ENCODE results near the gene FXYD5. TPM values are rescaled to one million over a fixed set of nuclear protein-coding genes. Genes with fewer than 3 reads are reported as not detected.
A peak's percentile ranks its signal among the peaks of the same experiment; 100 is the strongest.
"Not testable (repeated sequence)": the region's sequence is repeated elsewhere in the genome, so short reads cannot be mapped to it uniquely, and the experiment has no call there.

Gene FXYD5
- total RNA-seq, 1 donor from 2014 or later, result 73.4 TPM

DNA sequence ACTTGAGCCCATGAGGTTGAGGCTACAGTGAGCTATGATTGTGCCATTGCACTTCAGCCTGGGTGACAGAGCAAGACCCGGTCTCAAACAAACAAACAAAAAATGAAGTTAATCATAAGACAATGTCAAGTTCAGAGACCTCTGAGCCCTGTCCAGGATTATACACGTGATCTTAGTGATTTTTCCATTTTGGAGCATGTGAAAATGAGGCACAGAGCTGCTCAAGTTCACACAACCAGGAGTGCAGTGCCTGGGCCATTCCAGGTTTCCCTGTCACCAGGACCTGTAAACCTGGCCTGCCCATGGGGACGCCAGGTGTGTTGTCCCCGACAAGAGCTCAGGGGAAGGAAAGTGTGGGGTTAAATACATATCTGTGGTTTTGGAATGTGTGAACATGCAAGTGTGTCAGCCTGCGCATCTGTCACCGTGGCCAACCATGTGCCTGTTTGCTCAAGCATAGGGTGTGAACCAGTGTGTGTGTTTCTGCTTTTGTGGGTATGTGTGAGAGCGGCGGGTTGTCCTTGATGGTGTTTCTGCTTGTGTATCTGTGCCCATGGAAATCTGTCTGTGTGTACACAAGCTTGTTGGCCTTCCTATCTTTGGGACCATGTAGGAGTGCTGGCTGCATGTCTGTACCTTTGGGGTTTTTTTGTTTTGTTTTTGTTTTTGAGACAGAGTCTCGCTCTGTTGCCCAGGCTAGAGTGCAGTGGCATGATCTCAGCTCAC is 17.4 kb upstream of the FXYD5 start:
- no peak for DNase-seq (ENCODE audit: low spot score)

GRCh38 chr19:35138305-35138892 is 16.1 kb upstream of the FXYD5 start, which contains the start of gene FXYD1:
Gene FXYD1 (plus strand): TSS chr19:35138824. CDS start chr19:35140080, 1,256 bp downstream.
- DNase-seq (ENCODE audit: low spot score), result no peak

GRCh38 chr19:35140207-35140961 is 14.2 kb upstream of the FXYD5 start:
- DNase-seq (ENCODE audit: low spot score), result no peak

GRCh38 chr19:35140962-35141836 is 13.3 kb upstream of the FXYD5 start:
- peak; percentile 98 for DNase-seq (ENCODE audit: low spot score)

DNA sequence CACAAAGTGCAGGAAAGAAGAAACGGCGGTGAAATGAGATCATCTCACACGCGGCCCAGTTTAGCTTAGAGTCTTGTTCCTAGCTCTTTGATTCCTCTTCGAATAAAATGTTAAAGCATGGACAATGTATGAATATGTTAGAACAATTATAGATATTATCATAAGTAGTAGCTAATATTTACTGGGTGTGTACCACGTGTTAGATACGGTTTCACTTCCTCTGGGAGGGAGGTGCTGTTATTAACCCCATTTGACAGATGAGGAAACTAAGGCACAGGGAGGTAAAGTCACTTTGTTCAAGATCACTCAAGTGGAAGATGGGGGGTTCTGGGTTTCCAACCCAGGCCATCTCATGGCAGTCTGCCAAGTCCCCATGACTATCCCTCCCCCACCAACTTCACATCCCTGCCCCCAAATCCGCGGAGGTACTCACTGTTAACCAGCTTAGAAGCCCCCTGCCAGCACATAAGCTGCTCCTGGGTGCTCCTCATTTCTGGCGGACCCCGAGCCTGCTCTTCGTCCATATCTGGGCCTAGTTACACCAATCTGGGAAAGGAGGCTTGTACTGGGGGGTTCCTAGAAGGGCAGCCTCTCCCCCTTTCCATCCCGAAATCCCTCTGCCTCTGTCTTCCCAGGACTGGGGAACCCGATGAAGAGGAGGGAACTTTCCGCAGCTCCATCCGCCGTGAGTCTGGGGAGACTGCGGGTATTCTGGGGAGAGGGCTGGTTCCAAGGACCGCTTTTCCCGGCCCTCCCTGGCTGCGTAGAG is 12.5 kb upstream of the FXYD5 start:
- no peak for DNase-seq (ENCODE audit: low spot score)

DNA sequence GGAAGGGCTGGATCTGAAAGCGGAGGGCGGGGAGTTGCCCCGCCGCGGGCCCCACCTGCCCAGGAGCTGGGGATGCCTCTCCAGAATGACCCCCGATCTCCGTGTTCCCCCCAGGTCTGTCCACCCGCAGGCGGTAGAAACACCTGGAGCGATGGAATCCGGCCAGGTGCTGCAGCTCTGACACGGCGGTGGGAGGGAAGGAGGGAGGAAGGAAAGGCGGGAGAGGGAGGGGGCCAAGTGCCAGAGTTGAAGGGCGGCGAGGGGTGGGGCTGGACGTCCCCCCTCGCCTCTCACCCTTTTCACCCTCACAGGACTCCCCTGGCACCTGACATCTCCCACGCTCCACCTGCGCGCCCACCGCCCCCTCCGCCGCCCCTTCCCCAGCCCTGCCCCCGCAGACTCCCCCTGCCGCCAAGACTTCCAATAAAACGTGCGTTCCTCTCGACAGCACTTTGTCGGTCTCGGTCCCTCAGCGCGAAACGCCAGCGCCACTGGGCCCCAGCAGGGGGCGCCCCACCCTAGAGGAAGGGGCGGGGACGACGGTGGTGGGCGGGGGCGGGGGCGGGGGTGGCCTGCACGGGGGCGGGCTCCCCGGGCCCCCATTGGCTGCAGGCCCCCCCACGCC is 11.8 kb upstream of the FXYD5 start:
- DNase-seq (ENCODE audit: low spot score), result no peak

GRCh38 chr19:35143231-35143715 is 11.3 kb upstream of the FXYD5 start, which contains the start of gene FXYD7:
Gene FXYD7 (plus strand): TSS chr19:35143255. CDS start chr19:35143334, 79 bp downstream.
- DNase-seq (ENCODE audit: low spot score), result no peak

GRCh38 chr19:35143818-35144217 is 10.7 kb upstream of the FXYD5 start:
- DNase-seq (ENCODE audit: low spot score), result no peak

DNA sequence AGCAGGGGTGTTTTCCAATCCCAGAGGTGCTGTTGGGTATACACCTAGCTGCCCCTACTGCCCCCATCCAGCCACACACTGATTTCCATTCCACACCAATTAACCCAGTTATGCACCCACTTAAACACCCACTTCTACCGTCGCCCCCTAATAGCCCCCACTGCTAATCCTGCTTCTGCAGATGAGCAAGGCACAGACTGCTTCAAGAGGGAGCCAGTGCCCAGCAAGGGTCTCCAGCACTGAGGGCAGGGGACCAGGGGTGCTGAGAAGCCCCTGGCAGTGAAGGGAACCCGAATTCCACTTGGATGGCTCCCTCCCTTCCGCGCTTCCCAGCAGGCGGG is 10.3 kb upstream of the FXYD5 start:
- no peak for DNase-seq (ENCODE audit: low spot score)

DNA sequence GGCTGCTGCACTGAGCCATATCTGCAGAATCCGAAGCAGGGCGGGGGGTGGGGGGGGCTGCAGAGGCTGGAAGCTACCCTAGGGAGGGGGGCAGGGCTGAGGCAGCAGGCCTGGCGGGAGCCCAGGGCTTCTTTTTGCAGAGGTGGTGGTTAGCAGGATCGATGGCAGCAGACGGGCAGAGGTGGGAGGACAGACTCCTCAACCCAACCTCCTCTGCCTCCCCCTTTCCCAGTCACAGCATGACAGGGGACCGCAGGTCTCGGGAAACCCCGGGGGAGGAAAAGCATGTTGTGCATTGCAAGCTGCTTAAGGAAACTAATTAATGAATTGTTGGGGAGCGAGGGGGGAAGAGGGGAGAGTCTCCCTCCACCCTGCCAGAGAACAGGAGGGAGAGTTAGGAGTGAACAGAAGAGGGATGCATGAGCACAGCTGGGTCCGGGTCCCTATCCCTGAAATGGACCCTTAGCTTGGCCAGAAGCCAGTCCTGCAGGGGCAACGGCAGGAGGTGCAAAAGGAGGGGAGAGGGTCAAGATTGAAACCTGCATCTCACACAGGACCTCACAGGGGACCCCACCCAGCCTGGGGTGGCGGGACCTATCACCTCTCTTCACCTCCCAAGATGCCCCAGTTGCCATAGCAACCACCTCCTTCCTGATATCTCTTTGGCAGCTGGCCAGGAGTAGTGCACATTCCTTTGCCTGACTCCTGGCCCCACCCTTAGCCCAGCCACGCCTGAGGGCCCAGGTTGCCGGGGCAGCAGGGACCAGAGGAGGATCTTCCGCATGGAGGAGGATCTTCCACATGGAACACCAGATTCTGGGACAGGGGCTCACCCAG is 9.7 kb upstream of the FXYD5 start:
- no peak for DNase-seq (ENCODE audit: low spot score)

- DNase-seq (ENCODE audit: low spot score), result no peak
Measured at GRCh38 chr19:35146746-35147459, 7.6 kb upstream of the FXYD5 start.

- DNase-seq (ENCODE audit: low spot score), result no peak
Measured at GRCh38 chr19:35149463-35149862, 5.1 kb upstream of the FXYD5 start.

DNA sequence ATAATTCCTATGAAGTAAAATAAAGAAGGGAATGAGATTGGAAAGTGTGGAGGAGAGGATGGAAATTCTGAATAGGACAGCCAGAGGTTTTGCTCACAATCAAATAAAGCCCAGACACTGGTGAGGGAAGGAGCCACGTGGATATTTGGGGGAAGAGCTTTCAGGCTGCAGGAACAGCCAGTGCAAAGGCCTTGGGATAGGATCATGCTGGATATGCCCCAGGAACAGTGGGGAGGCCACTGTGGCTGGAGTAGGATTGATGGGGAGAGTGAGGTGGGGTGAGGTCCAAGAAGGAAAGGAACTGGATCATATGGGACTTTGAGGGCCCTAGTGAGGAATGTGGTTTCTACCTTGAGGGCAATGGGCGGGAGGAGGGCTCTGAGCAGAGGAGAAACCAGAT is 4.1 kb upstream of the FXYD5 start:
- no peak for DNase-seq (ENCODE audit: low spot score)

- no peak for DNase-seq (ENCODE audit: low spot score)
Measured at GRCh38 chr19:35151273-35152065, 3.1 kb upstream of the FXYD5 start.

DNA sequence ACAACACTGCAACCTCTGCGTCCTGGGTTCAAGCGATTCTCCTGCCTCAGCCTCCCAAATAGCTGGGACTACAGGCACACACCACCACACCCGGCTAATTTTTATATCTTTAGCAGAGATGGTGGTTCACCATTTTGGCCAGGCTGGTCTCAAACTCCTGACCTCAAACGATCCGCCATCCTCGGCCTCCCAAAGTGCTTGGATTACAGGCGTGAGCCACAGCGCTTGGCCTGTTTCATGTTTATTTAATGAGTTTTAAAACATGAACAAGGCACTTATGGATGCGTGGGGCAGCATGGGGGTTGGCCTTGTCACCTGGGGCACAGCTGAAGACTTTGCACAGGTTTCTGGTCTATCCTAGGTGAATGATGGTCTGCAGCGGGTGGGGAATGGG is 1.4 kb upstream of the FXYD5 start:
- DNase-seq (ENCODE audit: low spot score), result not testable (repeated sequence)

DNA sequence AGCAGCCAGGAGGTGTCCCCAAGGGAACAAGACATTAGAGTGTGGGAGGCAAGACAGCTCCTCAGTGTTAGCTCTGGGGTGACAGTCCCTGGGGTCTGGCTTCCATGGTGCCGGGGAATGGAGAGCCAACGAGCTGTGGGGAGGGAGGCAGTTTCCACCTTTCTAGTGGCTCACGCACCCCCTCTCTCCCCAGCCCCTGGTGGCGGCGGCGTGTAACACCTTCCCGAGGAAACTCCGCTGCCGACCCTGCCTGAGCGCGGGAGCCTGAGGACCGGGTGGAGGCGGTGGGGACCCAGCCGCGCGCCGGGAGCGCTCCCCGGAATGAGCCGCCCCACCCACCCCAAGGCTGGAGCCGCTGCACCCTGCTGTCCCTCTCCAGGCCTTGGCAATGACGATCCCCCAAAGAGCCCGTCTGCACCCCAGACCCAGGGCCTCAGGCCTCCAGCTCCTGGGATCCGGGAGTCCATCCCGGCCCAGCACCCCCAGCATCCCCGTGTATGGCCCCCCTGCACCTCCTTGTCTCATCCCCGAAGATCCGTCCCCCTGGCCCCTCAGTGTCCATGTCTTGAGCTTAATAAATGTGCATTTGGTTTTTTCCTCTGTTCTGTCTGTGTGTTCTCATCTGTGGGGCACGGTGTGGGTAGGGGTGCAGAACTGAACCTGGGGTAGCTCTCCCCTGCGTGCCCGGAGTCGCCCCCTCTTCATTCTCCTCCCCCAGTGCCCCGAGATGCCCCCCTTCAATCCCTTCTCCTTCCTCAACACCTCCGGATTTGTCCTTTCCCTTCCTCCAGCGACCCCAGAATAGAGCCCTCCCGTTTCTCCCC is 622 bp upstream of the FXYD5 start:
- no peak for DNase-seq (ENCODE audit: low spot score)

GRCh38 chr19:35155441-35155840 is 906 bp downstream of the FXYD5 start:
- no peak for DNase-seq (ENCODE audit: low spot score)
